ENCODE data around the gene DMBX1.

The DMBX1 gene

DNA sequence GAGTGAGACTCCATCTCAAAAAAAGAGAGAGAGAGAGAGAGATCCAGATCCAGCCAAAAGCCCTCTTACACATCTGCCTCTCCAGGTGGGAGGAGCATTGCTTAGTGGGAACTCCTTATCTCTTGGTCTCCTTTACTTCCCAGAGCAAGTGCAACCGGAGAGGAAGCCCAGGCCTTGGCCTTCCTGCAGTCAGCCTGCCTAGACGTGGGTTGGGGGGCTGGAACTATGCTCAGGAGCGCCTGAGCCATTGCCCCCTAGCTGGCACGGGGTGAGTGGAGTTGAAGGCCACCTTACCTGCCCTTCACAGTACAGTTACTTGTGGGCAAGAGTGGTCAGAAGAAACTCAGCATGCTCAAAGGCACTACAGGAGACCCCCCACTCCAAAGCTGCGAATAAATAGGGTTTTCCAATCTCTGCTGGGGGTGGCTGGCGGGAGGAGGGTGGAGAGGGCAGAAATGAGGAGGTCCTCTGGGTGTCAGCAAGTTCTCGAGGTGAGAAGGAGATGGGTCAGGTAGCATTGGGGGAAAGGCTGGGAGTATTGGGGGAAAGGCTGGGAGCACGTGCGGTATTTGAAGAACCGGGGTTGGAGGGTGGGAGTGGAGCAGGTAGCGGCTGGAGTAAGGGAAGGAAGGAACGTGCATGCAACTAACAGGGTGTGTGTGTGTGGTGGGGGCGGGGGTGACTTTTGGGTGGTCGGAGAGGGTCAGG, 4.7 kb upstream of the DMBX1 start:
- DNase-seq, result no peak

DNA sequence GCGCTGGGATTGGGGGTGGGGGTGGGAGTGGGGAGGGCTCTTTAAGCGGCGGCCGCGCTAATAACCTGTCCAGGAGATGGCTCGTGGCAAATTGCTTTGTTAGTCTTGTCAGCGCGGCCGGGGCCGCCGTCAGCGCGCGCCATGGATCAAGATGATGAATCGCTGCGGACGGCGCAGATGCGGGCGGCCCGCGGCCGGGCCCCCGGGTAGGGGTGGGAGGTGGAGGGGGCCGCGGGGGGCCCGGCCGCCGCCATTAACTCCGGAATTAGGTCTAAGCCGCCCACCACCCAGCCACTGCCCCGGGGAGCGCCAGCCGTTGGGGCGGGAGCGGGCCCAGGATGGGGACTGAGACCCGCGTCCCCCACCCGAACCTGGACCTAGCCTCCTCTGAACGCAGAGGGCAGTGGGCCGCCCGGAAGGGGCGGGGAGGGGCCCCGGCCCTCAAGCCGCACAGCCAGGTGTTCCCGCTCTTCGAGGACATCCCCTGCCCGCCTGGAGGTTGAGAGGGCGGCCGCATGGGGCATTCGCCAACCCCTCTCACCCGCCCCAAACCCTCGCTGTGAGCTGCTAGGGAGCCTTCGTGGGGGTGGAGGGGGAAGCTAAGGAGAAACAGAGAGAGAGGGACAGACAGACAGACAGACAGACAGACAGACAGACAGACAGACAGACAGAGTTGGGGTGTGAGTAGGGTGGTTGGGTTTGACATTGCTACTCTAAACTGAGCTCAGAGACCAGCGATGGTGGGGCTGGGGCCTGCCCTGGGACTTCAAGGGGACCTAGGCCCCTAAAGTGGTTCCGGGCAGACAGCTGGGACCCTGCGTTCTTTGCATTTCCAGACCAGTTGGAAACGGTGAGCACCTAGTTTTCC, 3.8 kb upstream of the DMBX1 start:
- DNase-seq, result no peak

DNA sequence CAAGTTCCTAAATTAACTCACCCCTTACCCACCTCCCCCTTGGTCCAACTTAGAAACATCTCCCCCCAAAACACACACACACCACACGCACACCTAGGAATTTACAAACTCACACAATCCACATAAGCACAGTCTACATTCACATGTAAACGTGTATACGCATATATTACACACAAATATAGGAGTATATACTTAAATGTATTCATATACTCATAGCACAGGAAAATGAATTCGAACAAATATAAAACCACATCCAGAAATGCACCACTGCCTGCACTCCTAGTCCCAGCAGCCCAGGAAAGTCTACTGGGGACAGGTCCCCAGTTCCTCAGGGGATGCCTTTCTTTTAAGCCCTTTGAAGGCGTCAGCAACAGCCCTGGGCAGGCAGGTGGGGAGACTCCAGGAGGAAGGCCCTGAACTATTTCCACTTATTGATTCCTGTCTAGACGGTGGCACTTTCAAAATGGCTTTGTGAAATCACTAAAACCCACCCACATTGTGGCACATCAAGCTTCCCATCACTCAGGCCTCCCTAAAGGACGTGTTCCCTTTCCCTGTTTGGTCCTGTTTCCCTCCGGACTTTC, 3.1 kb upstream of the DMBX1 start:
- no peak for DNase-seq

DNA sequence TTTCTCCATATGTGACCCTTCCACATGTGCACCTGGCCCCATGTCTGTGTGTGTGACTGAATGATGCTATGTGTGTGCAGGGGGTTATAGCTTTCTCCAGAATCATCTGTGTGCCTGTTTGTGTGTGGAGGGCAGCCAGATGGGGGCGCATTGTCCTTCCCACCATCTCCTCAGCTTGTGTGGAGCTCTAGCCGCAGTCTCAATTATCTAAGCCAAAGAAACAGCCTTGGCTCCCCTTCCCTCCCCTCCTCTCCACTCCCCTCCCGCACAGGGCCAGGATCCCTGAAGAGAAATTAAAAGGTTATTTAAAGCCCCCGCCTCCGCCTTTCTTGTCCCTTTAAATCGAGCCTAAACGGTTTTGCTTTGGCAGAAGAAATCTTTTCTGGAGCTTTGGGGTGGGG, 1.8 kb upstream of the DMBX1 start:
- DNase-seq, result no peak

DNA sequence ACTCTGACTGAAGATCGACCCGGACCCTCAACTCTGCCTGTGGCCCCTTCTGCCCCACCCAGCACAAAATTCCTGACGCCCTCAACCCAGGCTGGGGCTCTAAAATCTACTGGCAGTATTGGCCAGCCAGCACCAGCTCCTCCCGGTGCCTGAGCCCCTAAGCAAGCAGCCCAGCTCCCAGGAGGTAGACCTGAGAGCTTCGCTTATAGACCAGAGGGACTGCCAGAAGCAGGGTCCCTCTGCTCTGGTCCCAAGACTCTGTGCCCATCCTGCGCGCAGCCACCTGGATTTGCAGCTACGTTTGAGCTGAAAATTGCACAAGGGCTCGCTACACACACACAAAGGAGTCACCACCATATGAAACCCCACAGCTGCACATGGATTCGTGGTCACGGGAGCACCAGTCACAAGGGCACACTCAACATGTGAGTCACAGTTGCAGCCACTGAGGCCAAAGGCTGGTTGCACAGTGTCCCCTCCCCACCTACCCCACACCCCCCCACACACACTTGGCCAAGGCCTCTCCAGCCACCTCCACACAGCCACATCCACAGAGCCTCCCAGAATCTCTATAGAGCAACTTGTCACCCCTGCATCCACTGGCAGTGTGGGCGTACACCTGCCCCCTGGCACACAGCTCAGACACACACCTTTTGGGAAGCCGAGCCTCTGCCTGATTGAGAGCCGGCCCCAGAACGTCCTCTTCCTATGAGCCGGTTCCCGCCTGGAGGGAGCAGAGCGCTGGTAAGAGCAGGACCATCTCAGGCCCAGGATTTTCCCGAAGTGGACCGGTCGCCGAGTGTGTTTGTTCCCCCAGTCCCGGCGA, 1.1 kb upstream of the DMBX1 start:
- no peak for DNase-seq

DNA sequence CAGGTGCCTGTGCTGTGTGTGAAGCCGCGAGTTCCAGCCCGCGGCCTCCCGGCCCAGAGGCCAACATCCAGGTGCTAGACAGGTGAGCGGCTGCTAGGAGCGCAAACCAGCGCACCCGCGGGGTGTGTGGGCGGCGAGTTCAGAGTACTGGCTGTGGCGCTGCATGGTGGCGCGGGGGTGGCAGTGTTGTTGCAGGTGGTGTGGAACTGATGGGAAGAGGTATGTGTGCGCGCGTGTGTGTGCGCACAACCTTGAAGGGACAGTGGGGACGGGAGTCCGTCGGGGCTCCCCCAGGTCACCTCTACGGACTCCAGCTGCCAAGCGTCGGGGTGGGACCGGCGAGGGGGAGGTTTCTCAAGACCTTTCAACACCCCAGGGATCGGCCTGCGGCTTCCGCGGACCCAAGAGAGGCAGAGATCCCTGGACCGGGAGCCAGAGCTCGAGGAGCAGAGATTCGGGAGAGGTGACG, 433 bp upstream of the DMBX1 start:
- no peak for DNase-seq

DNA sequence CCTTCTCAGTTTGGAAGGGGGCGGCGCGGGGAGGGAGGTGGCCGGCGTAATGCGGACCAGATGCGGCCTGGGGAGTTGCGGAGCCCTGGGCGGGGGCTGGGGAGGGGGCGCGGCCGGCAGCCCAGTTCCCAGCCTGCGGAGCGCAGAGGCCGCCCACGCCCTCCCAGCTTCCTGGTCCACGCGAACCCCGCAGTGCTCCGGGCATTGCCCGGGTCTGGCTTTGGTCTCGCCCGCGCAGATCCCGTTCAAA, 695 bp downstream of the DMBX1 start:
- DNase-seq, result no peak

DNA sequence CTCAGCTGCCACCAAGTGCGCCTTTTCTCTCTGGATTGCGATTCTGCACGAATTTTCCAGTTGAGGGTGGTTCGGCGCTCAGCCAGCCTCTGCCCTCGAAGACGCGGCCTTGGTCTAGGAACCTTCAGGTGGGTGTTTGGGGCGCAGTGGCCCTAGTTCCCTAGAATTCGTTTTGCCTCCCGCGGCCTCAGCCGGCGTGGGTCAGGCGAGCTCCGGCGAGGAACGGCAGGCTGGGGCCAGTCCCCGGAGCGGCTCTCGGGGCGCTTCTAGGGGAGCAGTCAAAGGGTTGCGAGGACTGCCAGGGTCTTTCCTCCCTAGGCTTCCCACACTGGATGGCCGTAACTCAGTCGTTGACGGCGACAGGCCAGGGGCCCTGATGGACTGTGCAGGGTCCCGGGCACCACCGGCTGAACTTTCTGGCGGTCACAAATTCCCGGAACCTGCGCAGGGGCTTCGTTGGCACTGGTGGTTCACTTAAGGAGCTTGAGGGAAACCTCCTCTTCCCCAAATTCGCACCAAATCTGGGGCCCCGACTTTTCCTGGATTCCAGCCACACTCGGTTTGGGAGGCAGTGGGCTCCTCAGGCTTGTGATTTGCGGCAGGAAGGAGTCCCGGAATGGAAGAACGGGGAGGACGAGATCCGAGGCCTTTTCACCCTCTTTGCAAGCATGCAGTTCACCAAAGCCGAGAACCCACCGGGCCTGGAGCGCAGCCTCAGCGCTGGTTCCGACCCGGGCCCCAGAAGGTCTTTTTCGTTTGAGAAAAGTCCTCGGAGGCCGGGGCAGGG, 1.2 kb downstream of the DMBX1 start:
- DNase-seq, result no peak

DNA sequence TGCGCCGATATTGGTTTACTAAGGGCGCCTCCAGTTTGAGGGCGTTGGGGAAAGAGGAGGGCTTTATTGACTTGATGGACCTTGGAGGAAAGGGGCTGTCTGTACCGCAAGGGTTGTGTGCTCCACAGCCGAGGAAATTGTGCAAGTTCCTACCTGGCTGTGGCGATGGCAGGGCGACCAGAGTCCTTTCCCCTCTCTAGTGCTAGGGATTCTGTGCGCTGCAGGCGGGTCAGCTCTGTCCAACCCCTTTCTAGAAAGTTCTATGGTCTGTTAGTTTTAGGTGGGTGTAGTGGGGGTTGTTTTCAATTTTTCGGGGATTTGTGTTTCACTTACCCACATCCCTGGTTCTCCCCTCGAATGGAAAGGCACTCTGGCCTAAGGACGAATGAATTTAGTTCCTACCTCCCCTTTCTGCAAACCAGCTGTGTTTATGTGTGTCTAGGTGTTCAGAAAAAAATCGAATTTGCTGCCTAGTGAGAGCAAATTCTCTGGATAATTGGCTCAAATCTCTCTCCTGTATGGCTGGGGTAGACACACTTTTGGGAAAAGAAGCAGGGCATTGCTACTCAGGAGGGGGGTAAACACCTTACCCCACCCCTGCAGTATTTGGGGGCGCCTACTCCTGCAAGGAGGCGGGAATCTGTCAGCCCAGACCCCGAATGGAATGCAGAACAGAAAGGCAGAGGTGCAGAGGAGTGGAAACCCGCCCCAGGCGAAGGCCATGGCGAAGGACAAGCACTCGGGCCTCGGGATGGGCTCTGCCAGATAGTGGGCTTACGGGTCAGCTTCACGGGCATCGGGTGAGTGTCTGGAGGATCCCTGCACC, 2.0 kb downstream of the DMBX1 start:
- DNase-seq, result no peak

DNA sequence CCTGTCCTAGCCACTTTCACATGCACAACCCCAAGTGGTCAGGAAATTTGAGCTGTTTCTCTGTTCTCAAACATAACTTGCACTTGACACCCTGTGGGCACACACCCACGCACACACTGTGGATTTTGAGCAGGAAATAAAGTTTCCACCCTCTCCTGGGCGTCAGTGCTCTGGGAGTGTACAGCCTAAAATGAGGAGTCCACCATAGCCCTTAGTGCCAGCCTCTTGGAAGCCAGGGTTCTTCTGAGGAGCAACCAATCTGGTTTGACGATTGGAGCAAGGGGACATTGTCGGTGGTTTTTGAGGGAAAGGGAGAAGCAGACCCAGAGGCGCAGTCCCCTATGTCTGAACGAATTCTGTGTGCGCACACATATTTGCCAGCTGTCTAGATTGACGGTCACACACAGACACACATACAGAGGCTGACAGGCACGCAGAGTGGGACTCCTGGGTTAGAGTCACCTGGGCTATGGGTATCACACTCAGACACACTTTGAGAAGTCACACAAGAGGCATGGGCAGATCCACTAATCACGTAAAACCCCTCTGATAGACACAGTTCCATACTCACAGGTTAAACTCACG, 2.7 kb downstream of the DMBX1 start:
- DNase-seq, result no peak

DNA sequence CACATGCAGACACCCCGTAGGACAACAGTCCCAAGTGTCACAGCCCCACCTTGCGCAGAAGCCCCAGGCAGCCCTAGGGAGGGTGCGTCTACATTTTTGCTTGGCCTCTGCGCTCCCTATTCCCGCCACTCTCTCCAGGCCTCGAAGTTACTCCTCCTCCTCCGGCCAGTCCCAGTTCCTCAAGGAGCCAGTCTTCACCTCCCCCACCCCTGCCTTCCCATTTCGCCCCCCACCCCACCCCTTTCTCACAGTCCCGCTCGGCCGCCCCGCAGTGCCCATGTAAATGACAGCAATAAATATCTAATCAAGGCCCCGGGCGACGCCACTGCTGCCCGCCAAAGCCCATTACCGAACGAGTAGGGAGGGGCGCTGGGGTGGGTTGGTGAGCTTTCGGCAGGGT, 3.2 kb downstream of the DMBX1 start:
- DNase-seq, result no peak

DNA sequence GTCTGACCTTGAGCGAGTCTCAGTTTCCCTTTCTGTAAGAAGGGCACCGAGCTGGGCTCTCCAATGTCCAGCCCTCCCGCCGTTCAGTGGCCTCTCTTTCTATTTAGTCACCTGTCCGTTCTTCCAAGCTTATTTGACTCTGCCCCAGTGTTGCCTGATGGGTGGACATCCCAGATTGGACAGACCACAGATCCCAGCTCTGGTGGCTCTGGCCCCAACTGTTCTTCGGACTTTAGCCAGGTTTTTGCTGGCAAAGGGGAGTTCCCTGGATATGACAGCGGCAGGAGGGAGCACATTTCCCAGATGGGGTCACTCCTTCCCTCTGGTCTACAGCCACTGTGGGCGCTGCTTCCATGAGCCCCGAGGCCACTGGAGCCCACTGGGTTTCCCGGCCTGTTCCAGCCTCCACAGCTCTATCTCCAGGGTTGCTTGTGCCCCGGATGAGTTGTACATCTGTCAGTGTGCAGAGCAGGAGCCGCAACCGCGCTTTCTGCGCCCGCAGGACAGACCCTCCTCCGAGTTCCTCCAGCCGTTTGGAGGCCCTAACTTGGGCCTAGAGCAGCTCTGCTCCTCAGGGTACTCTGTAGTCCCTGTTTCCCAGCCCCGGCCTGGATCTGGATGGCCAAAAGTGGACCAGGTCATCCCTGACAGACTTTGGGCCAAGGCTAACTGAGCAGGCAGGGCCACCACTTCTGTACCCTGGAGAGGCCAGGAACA, 3.8 kb downstream of the DMBX1 start:
- DNase-seq, result no peak

DNA sequence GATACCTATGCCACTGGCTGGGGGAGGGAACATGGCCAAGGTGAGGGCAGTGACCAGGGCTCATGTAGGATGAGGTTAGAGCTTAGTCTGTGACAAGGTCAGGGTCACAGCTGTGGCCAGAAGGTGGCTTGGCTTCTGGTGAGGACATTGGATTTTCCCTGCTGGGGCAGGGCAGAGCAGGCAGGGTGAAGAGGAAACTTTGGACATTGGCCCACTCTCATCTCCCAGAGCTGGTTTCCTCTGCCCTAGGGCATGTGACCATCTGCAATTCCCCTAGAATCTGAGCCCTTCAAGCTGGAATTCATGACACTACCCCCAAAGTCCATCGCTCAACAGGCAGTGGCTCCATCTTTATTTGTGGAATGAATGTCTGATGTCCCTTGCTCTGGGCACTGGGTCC, 5.3 kb downstream of the DMBX1 start:
- no peak for DNase-seq

DNA sequence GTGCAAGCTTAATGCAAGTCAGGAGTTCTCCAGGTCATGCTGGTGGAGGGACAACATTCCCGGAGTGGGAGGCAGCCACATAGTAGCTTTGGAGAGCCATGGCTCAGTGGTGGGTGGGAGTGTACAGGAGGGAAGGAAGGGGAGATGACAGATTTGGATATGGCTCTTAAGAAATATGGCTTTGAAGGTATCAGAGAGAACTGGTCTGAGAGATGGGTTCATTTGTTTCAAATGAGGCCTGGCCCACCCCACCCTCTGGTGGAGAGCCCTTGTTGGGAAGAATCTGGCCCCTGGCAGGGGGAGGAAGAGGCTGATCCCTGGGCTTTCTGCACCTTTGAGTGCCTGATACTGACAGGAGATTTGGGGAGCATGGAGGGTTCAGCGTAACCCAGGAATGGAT, 6.1 kb downstream of the DMBX1 start:
- no peak for DNase-seq

DNA sequence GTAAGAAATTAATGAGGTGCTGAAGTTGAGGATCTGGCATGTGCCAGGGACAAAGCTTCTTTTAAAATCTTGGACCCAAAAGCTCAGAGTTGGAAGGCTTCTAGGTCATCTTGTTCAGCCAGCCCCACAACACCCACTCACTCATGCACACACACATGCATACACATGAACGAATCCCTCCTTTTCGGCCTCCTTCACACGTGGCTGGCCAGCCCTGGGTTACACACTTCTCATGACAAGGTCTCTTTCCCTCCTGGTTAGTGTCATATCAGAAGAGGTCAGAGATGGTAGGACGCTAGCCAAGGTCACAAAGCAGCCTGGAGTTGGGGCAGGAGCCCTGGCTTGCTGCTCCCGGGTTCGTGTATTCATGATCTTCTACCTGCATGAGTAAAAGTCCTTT, 6.9 kb downstream of the DMBX1 start:
- DNase-seq, result no peak

DNA sequence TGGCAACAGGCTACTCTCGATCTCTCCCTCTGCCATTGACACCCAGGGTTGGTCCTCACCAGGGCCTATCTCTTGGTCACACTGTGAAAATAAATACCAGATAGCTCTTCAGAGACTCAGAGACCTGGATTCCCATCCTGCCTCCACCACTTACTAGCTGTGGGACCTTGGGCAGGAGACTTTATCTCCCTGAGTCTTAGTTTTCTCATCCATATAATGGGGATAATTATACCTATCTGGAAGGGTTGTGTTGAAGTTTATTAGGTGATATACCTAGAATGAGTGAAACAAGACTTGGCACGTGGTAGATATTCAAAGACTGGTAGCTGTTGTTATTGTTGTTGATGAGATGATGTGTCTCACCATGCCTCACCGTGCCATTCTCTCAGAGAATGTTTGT, 7.4 kb downstream of the DMBX1 start:
- no peak for DNase-seq

DNA sequence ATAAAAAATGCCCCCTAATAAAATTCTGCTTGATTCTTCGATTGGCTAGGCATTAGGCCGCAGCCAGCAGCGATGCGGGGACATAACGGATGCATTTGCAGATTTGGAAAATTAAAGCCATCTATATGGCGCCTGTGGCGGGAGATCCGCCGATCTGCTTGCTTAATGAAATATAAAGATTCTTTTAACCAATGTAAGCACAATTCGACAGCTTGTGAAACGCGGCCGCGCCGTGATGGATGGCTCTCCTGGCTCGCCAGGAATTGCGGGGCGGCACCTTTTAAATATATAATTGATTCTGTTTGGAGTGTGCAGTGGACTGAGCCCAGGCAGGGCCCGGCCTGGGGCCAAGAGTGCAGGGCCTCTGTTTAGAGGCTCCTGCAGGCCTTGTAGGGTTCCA, 8.0 kb downstream of the DMBX1 start:
- no peak for DNase-seq

DNA sequence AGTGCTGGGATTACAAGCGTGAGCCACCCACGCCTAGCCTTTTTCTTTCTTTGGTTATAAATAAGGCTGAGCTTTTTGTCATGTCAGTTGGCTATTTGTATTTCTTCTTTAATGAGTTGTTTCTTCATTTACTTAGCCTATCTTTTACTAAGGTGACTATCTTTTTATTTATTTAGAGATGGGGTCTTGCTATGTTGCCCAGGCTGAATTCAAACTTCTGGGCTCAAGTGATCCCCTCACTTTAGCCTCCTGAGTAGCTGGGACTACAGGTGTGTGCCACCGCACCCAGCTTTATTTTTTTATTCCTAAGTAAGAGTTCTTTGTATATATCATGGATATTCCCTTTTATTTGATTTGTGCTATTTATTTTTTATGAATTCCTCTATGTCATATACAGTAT, 11.9 kb downstream of the DMBX1 start:
- DNase-seq, result no peak

DNA sequence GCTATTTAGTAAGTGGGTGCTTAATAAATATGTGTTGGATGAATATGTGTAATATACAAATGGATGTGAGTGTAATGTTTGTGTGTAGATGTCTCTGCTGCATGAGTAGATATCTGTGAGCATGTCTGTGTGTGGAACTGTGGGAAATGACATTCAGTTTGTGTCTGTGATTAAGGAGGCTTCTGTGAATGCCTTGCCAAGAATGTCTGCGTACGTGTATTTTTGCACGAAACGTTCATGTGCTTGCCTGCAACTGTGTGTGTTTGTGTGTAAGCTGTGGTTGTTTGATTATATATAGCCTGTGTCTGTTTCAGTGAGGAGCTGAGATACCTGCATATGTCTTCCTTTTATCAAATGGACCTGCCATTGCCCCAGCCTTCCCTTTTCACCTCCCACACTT, 13.8 kb downstream of the DMBX1 start:
- no peak for DNase-seq

DNA sequence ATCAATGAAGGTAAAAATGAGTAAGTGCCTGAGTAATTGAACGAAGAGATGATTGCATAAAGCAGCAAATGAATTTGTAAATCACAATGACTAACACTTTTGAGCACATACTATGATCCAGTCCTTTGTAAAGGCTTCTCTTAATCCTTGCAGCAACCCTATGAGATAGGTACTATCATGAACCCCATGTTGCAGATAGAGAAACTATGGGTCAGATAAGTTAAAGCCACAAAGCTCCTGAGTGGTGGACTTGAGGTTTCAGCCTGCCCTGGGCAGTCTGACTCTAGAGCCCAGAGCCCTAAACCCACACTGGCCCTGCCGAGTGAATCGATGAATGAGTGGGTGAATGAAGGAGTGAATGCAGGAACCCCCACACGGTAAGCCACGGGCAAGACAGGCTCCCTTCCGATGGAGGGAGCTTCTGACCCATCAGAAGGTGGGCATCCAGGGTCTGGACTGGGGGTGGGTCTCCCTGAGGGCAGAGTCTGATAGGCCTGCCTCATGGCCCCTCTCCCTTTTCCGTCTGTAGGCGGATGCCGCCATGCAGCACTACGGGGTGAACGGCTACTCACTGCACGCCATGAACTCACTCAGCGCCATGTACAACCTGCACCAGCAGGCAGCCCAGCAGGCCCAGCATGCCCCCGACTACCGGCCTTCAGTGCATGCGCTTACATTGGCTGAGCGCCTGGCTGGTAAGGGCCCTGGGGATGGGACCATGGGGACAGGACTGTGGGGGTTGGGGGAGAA, 17.0 kb downstream of the DMBX1 start:
- DNase-seq, result no peak
